SU-DHL-6 (cell line): ENCODE results near the gene NT5DC1.

ENCODE experiments used
- H2AFZ ChIP-seq: fragments of 200-600 bp; sonication (generic); 2 replicates; pipeline ENCODE4 v1.6.1; 2014; ENCODE audit warnings: low read depth, mild to moderate bottlenecking, moderate library complexity, mixed read lengths, antibody characterized with exemption, low read length; ENCODE audit not compliant: severe bottlenecking
- H3F3A ChIP-seq: fragments of 200-600 bp; shearing (Covaris generic); 2 replicates; pipeline ENCODE4 v1.6.0; 2016; ENCODE audit warnings: antibody characterized with exemption, mild to moderate bottlenecking; ENCODE audit not compliant: insufficient read depth
- H3K27ac ChIP-seq: fragments of 200-600 bp; sonication (generic); 2 replicates; pipeline ENCODE4 v1.5.1; 2016; ENCODE audit warnings: low read depth, mild to moderate bottlenecking, low read length, moderate library complexity, mixed read lengths
- H3K27me3 ChIP-seq: fragments of 200-600 bp; sonication (generic), shearing (Covaris generic); 2 replicates; pipeline ENCODE4 v1.6.0; 2014; ENCODE audit warnings: mild to moderate bottlenecking, low read length
- H3K36me3 ChIP-seq: fragments of 200-600 bp; sonication (generic); 2 replicates; pipeline ENCODE4 v1.6.1; 2014; ENCODE audit warnings: mild to moderate bottlenecking, low read length, mixed read lengths
- H3K4me2 ChIP-seq: fragments of 300-600, 200-600 bp; shearing (Covaris generic), sonication (generic); 2 replicates; pipeline ENCODE4 v1.6.0; 2014; ENCODE audit warnings: low read length, low read depth, mild to moderate bottlenecking; ENCODE audit not compliant: poor library complexity, severe bottlenecking
- H3K4me3 ChIP-seq: fragments of 200-600 bp; sonication (generic); 2 replicates; pipeline ENCODE4 v1.5.1; 2014; ENCODE audit warnings: antibody characterized with exemption, low read length, mild to moderate bottlenecking, mixed read lengths; ENCODE audit not compliant: insufficient read depth, poor library complexity, severe bottlenecking
- H3K79me2 ChIP-seq: fragments of 200-600 bp; sonication (generic); 2 replicates; pipeline ENCODE4 v1.6.1; 2014; ENCODE audit warnings: mild to moderate bottlenecking, low read length, moderate library complexity; ENCODE audit not compliant: insufficient read depth
- H3K9ac ChIP-seq: fragments of 200-600 bp; sonication (generic); 2 replicates; pipeline ENCODE4 v1.7.0; 2014; ENCODE audit warnings: mild to moderate bottlenecking, low read length
- H3K9me2 ChIP-seq: fragments of 200-600 bp; sonication (generic); replicated peaks from 2 replicates; pipeline ENCODE4 v1.6.1; 2014; ENCODE audit warnings: low read length; ENCODE audit not compliant: insufficient read depth
- H3K9me3 ChIP-seq: fragments of 200-600 bp; sonication (generic); 2 replicates; pipeline ENCODE4 v1.6.1; 2014; ENCODE audit warnings: low read length, mixed read lengths; ENCODE audit not compliant: insufficient read depth
- H4K20me1 ChIP-seq: fragments of 200-600 bp; sonication (generic); 2 replicates; pipeline ENCODE4 v1.6.1; 2014; ENCODE audit warnings: low read depth, mild to moderate bottlenecking, antibody characterized with exemption, low read length, moderate library complexity, mixed read lengths
- CTCF ChIP-seq: fragments of 200-600 bp; sonication (generic); IDR thresholded peaks from one replicate; pipeline ENCODE4 v1.5.1; 2017; ENCODE audit warnings: antibody characterized with exemption, mild to moderate bottlenecking, low read length, moderate library complexity; ENCODE audit not compliant: insufficient read depth, poor library complexity, severe bottlenecking
- EZH2phosphoT487 ChIP-seq: fragments of 200-600 bp; sonication (generic), shearing (Covaris generic); conservative IDR thresholded peaks from 2 replicates; pipeline ENCODE4 v1.6.1; 2018; ENCODE audit warnings: mild to moderate bottlenecking, antibody characterized with exemption, low read length, moderate library complexity, mixed read lengths

NT5DC1 gene

GRCh38 chr6:116152620-116153019 lies 52.0 kb downstream of the NT5DC1 start:
- no peaks in the 10 kb centered on the region for H3F3A ChIP-seq
- no peaks in the 10 kb centered on the region for H3K36me3 ChIP-seq
- no peaks in the 10 kb centered on the region for H3K79me2 ChIP-seq
- H2AFZ ChIP-seq, result no peak overlapping the region
- H3K4me2 ChIP-seq, result no peak overlapping the region
- H3K9ac ChIP-seq, result no peak overlapping the region
- no peak for TF ChIP-seq CTCF
- no peak for TF ChIP-seq EZH2phosphoT487
- no peaks in the 10 kb centered on the region for H3K9me2 ChIP-seq
- no peak overlapping the region for H3K27ac ChIP-seq
- H3K27me3 ChIP-seq, result no peaks in the 10 kb centered on the region
- H4K20me1 ChIP-seq, result no peaks in the 10 kb centered on the region
- H3K4me3 ChIP-seq, result no peak overlapping the region
- no peaks in the 10 kb centered on the region for H3K9me3 ChIP-seq

- no peaks in the 10 kb centered on the region for H3K27me3 ChIP-seq
- H3K27ac ChIP-seq, result no peak overlapping the region
- H3K9me3 ChIP-seq, result no peaks in the 10 kb centered on the region
- no peak overlapping the region for H3K4me3 ChIP-seq
- no peaks in the 10 kb centered on the region for H3F3A ChIP-seq
- no peaks in the 10 kb centered on the region for H4K20me1 ChIP-seq
- TF ChIP-seq EZH2phosphoT487 (no peak), CTCF (no peak)
- H3K36me3 ChIP-seq, result no peaks in the 10 kb centered on the region
- H2AFZ ChIP-seq, result no peak overlapping the region
- H3K4me2 ChIP-seq, result no peak overlapping the region
- H3K9me2 ChIP-seq, result no peaks in the 10 kb centered on the region
- H3K79me2 ChIP-seq, result no peaks in the 10 kb centered on the region
- no peak overlapping the region for H3K9ac ChIP-seq
Observed at GRCh38 chr6:116154887-116155286, 54.2 kb downstream of the NT5DC1 start.

- H3K27me3 ChIP-seq, result no peaks in the 10 kb centered on the region
- H3K4me2 ChIP-seq, result no peak overlapping the region
- H3K9ac ChIP-seq, result no peak overlapping the region
- no peaks in the 10 kb centered on the region for H3K79me2 ChIP-seq
- no peak overlapping the region for H3K4me3 ChIP-seq
- H3K27ac ChIP-seq, result no peak overlapping the region
- H3K36me3 ChIP-seq, result no peaks in the 10 kb centered on the region
- H3K9me3 ChIP-seq, result no peaks in the 10 kb centered on the region
- H3K9me2 ChIP-seq, result no peaks in the 10 kb centered on the region
- H2AFZ ChIP-seq, result no peak overlapping the region
- no peak for TF ChIP-seq CTCF
- TF ChIP-seq EZH2phosphoT487, result no peak
- no peaks in the 10 kb centered on the region for H4K20me1 ChIP-seq
- no peaks in the 10 kb centered on the region for H3F3A ChIP-seq
Observed at GRCh38 chr6:116156405-116157326, 56.0 kb downstream of the NT5DC1 start.
